ENCODE results near the gene APOBEC3H.

APOBEC3H gene

DNA sequence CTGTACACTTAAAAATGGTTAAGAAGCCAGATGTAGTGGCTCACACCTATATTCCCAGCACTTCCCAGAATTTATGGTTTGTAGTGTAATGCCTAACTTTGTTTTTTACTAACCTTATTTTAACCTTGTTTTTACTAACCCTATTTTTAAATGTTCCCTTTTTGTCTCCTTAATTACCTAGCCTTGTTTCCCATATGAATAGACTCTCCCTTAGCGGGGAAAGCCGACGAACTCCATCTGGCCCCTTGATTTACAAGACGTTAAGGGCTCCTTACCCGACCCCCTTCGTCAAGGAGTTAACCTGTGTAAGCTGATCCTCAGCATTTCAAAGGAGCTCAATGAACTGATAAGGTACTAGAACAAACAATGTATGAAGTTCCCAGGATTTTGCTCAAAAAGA lies 17.1 kb downstream of the APOBEC3H start:
- FAIRE-seq: no peak

DNA sequence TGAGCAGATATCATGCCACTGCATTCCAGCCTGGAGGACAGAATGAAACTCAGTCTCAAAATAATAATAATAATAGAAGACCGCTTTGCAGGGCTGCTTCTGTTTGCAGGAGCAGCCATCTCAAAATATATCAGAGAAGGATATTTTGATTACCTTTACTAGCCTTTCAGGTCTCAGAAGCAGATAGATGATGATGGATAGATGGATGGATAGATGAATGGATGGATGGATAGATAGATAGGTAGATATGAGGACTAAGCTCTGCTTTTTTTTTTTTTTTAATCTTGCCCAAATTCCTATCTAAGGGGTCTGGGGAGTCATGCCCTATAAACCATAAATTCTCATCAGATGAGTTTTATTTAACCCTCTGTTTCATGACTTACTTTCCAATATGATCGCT lies 18.5 kb downstream of the APOBEC3H start:
- FAIRE-seq: no peak

DNA sequence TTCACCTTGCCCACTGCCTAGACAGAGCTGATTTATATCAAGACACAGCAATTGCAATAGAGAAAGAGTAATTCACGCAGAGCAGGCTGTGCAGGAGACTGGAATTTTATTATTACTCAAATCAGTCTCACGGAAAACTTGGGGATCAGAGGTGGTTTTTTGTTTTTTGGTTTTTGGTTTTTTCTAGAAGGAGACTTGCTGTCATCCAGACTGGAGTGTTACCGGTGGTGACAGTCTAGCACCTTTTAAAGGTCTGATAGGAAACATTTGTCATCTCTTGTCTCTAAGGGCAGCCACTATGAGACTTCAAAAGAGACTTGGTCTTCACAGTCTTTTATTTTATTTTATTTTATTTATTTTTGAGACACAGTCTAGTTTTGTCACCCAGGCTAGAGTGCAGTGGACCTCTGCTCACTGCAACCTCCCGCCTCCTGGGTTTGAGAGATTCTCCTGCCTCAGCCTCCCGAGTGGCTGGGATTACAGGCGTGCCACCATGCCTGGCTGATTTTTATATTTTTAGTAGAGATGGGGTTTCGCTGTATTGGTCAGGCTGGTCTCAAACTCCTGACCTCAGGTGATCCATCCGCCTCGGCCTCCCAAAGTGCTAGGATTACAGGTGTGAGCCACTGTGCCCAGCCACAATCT lies 19.1 kb downstream of the APOBEC3H start:
- FAIRE-seq: no peak

DNA sequence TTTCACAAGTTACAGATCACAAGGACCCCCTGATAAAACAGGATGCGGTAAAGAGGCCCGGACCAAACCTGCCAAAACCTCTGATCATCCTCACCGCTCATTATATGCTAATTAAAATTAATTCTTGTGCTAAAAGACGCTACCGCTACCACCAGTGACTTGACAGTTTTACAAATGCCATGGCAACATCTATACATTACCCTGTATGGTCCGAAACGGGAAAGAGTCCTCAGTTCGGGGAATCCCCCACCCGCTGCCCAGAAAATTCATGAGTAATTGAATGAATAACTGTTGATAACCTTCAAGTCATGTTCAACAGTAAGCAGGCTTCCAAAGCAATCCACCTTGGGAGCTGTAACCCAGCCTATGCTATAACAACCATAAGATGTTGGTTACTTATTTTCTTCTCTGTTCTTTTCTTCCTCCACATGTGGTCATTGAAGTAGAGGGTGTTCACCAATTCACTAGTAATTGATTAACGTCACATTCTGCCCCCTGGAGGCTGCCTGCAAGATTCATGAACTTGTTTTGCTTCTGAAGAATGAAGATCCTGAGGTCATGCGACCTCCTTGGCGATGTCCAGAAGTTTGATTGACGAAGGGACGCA lies 20.6 kb downstream of the APOBEC3H start:
- no peak for FAIRE-seq

DNA sequence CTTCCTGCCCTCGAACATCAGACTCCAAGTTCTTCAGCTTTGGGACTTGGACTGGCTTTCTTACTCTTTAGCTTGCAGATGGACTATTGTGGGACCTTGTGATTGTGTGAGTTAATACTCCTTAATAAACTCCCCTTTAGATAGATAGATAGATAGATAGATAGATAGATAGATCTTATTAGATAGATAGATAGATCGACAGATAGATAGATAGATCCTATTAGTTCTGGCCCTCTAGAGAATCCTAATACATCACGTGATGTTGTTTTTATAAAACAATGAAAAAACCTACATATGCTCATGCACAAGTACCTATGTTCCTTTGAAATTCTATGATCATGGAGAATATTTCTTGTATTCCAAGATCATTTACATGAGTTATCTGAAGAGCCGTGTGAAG lies 23.9 kb downstream of the APOBEC3H start:
- FAIRE-seq: no peak

DNA sequence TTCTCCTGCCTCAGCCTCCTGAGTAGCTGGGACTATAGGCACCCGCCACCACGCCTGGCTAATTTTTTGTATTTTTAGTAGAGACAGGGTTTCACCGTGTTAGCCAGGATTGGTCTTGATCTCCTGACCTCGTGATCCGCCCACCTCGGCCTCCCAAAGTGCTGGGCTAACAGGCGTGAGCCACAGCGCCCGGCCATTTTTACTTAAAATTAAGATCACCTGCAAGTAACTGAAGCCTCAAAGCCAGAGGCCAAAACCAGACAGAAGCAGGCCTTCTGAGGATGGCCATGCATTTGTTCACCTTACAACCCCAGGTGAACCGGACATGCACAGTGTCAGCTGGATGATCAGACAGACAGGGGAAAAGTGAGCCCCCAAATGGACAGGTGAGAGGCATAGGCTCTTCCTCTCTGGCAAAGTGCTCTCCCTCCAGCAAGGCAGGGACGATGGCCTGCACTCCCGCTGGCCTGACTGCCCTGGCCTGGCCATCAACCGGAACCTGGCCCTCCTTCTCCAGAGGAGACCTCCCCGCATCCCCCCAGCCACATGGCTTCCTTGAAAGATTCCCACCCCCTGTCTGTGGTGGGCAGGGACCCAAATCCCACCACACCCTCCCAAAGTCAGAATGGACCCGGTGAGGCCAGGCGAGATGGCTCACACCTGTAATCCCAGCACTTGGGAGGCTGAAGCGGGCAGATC lies 25.9 kb downstream of the APOBEC3H start:
- no peak for FAIRE-seq

DNA sequence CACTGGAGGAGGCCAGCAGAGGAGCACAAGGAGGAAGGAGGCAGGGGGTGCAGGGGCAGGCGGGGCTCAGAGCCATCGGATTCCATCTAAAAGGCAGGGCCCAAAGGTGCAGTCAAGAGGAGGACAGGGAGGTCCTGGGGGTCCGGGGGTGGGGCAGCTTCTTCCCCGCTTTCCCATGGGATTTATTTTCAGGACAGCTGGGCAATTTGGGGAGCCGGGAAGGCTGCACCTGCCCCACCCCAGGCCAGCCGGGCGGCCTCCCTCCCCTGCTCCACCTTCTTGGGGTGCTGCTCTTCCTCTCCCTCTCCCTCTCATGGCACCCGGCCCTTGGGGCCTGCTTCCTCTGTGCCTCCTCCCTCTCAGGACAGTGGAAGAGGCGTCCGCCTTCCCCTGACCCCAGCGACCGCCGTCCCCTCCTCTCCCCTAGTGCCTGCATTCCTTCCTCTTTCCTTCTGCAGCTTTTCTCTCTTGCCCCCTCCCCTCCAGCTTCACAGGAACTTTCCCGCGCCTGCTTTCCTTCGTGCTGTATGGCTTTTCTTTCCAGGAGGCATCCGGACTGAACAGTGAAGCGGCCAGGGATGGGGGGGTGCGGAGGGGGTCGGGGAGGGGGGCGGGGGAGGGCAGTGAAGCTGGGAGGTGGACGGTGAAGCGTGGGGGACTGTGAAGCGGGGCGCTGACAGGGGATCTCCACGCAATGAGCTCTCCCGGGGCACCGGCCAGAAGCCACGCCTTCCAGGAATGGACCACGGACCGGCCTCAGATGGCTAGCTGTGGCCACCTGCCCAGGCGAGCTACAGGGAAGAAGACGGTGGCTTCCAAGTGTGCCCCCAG lies 26.9 kb downstream of the APOBEC3H start:
- FAIRE-seq: no peak

DNA sequence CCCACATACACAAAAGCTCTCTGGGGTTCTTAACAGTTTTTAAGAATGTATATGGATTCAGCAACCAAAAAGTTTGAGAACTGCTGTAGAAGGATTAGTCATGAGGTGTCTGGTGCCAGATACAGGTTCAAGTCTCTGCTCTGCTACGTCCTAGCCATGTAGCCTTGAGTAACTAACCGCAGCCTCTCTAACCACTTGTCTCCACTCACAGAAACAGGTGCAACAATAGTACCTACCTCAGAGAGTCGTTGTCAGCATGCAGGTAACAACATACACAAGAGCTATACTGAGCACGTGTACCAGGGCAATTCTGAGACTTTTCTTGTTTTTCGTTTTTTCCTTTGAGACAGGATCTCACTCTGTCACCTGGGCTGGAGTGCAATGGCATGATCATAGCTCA lies 28.6 kb downstream of the APOBEC3H start:
- FAIRE-seq: no peak

DNA sequence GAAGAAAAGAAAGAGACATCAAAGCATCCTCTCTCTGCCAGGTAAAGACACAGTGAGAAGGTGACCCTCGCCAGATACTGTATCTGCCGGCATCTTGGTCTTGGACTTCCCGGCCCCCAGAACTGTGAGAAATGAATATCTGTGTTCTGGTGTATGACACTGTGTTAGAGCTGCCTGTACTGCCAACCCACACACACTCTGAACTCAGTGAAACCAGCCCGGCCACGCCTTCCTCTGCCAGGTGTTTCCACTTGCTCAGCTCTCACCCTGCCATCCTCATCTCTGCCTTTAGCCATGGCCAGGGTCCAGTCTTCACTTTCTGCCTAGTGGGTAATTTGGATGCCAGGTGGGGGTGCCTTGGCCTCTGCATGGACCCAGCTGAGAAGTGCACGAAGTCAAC lies 31.5 kb downstream of the APOBEC3H start:
- no peak for FAIRE-seq

DNA sequence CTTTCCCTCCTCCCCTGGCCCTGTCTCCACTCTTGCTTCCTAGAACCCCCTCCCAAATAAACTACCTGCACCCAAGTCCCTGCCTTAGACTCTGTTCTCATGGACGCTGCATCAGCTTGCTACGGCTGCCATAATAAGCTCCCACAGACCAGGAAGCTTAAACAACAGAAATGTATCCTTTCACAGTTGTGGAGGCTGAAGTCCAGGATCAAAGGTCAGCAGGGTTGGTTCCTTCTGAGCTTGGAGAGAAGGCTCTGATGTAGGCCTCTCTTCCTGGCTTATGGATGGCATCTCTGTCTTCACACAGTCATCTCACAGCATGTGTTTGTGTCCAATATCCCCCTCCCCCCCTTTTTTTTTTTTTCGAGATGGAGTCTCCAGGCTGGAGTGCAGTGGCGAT lies 32.0 kb downstream of the APOBEC3H start:
- no peak for FAIRE-seq

DNA sequence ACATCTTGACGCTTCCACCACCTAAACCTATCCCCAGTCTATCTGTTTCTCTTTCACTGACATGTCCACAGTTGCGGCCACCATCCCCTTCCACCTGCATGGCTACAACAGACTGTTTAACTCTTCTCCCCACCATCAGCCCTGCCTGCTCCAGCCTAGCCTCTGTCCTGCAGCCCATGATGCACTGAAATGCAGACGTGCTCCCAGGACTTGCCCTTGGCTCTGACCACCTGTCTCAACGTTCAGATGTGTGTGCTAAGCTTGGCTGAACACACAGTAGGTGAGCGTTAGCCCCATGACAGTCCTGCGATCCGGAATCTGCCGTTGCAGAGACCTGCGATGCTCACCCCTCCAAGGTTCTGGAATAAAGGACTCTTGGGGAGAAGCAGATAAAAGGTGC lies 32.7 kb downstream of the APOBEC3H start:
- FAIRE-seq: no peak

DNA sequence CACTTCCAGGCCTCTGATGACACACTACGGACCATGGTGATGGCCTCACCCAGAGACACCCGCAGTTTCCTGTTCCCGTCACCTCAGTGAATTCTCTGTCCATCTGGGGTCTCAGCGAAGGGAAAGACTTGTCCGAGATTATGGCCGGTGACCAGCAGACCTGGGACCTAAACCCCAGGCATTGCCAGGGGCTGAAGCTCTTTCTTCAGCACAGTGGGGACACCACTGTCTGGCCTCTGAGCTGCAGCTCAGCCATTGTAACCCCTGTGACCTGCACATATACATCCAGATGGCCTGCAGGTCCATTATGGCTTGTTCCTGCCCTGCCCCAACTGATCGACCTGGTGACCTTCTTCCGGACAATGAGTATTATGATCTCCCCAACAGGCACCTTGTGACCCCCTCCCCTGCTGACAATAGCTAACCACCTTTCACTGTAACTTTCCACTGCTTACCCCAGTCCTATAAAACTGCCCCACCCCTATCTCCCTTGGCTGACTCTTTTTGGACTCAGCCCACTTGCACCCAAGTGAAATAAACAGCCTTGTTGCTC lies 33.2 kb downstream of the APOBEC3H start:
- FAIRE-seq: no peak

DNA sequence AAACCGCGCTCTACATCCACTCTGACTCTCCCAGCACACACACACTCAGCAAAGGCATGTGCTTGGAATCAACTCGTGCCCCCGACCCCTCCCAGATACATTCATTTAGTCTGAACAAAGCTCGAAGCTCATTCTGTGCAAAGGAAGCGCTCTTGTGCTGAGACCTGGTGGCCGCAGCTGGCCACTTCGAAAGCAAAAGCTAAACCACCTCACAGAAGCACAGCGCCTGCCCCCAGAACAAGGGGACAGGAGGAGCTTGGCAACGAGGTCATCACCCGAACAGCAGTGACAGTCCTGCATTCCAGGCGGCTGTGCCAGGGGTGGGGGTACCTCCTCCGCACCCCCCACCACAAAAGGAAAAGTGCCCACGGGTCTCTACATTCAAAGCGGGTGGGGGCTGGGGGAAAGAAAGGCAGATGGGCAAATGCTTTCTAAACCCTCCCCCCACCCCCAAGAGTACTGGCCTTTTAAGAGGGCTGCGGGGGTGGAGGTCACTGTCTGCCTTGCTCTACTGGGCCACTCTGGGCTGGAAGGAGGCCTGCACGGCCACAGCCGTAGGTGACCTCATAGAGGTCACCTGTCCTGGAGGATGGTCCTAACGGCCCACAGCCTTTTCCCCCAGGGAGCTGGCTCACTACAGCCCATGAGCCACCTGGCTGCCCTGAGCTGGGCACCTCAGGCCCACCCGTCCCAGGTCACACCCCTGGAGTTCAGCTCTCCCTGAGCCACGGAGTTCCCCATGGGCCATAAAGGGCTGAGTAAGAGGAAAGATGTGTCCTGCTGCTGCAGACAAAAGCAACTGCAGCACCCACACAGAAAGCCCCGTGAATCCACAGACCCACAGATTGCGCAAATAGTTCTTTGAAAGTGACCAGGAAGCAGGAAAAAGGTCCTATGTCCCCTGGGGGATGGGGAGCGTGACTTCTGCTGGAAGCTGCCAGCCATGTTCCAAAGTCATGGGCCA lies 34.1 kb downstream of the APOBEC3H start:
- no peak for FAIRE-seq

DNA sequence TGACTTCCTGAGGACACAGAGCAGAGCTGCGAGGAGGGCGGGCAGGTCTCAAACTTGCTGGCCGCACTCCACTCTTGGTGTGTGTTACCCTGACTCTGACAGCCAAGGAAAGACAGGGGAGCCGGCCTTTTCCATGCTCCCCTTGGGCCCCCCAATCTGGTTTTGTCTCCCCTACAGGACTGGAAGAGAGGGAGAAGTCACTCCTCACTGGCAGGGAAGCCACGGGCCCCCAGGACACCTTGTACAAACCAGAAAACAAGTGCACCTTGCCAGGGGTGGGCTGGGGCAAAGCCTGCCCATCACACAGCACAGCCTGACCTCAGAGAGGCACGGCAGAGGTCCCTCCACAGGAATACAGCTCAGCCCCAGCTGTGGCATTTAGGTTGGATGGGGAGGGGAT lies 35.2 kb downstream of the APOBEC3H start:
- FAIRE-seq: no peak

DNA sequence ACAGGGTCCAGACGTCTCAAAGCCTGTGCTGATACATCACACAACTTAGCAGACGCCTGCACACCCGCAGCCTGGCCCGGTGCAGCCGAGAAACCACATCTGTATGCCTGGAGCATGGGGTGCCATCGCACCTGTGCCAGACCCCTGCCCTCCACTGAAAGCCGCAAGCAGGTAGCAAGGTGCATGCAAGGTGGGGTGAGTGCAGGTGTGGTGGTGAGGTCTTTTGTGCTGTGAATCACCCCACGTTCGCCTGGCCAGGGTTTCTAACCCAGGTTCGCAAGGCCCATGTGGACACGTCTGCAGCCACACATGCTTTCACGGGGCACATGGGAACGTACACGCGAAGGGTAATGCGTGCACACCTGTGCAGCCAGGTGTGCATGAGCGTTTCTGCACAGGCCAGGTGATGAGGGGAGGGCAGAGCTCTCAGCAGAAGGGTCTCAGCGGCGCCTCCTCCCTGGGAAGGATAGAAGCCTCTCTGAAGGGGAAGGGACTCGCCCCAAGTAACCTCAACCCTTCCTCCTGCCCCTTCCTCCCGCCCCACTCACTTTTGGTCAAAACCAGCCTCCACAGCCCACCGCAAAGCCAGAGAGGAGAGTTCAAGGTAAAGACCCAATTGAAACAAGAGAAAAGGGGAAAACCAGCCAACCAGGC lies 36.0 kb downstream of the APOBEC3H start:
- FAIRE-seq: no peak

DNA sequence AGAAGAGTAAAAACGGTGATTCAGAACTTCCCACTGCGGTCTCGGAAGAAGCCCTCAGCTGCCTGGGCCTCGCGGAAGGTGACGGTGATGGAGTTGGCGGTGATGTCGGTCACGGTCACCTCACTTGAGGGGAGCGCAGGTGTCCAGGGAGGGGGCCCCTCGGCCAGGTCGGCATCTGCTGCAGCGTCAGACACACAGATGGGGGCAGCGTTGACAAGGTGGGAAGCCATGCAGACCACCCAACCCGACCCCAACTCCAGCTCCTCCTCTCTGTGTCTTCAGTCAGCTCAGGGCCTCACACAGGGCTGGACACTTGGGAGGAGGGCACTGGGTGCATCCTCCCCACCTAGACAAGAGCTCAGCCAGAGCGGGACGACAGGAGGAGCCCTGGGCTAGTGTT lies 36.8 kb downstream of the APOBEC3H start:
- FAIRE-seq: no peak

DNA sequence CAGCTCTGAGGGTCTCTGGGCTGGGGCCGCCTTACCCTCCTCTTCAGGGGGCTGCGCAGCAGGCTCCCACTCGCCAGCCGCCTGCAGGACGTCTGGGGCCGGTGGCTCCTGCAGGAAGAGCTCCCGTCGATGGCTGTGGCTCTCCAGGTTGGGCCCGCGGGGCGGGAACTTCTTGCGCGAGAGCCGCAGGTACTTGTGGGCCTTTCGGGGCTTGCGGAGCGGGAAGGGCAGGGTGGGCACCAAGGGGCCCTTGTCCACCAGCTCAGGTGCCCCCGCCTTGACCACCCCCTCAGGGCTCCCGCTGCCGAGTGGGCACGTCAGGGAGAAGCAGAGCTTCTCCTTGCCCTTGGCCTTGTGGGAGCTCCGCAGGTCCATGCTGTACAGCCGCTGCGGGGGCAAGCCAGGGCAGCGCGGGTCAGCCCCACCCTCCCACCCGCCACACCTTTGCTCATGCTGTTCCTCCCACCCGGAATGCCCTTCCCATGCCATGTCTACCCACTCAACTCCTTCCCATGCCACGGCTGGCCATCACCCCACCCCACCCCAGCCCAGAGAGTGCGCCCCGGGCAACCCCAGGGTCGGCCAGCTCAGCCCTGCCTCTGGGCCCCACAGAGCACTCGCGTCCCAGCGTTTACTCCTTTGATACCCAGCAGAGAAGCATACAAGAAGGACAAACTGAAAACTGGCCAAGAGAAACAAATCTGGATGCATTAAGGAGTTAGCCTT lies 37.5 kb downstream of the APOBEC3H start:
- FAIRE-seq: no peak

DNA sequence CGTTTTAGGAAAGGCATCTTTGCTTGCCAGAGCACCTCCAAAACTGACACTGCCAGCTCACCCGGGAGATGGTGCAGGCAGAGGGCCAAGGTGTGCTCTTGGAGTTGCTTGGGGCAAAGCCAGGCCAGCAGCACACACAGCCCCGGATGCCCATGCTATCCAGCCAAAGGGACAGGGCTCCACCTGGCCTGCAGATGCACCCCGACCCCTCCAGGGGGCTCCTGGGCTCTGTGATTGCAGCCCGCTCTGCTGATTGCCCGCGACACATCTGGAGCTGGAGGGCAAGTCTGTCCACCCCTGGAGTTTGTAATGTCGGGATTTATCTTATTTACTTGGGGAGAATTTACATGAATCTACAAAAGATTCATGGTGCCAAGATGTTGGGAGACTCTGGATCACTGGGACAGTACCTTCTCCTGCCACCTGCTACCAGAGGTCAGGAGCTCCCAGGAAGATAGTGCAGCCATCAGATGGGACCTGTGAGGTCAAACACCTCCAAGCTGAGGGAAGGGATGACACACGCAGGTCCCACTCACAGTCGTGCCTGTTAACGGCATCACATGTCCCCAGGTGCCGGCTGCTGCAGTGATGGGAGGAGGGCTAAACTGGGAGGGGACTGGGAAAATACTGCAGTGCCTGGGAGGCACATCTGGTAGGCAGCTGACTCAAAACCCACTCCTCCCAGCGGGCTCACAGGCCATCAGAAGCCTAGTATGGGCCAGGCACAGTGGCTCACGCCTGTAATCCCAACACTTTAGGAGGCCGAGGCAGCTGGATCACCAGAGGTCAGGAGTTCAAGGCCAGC lies 38.2 kb downstream of the APOBEC3H start:
- no peak for FAIRE-seq

DNA sequence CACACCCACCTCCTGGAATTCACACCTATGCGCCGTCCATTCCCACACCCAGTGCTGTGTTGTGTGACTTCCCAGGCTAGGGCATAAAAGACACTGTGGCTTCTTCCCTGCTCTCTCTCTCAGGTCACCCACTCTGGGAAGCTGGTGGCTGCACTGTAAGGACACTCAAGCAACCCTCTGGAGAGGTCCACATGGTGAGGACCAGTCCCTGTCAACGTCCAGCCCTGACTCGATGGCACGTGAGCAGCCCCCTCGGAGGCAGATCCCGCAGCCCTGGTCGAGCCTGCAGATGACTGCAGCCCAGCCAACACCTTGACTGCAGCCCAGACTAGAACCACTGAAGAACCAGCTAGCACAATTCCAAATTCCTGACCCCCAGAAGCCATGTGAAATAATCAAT lies 39.3 kb downstream of the APOBEC3H start:
- FAIRE-seq: no peak
